ENCODE measurements around the gene MED31.

DNA sequence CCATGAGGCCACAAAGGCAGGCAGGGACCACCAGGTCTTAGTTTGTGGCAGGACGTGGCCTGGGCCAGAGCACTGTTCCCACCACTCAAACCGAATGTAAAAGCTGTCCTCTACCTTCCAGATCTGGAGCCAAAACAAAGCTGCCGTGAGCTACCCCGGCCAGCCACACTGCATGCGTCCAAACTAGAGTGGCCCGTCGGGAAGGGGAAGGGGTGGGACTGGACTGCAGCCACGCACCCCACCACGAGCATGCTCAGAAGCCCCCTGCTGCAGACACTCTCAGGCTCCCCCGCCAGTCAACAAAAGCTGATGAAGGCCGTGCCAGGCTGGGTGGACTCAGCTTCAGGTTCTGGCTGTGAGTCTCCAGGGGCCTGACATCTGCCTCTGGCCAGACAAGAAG, 46.6 kb upstream of the MED31 start:
- TF ChIP-seq POLR2A (IDR thresholded peaks at IDR 0.05; ENCODE audit: low read length) (no peak), EP300 (IDR thresholded peaks at IDR 0.05) (no peak), MYC (IDR thresholded peaks at IDR 0.05; ENCODE audit: borderline replicate concordance, low read length) (no peak), NPAS2 (CRISPR knock-in tag; IDR thresholded peaks at IDR 0.05; ENCODE audit: borderline replicate concordance) (no peak)
- TF ChIP-seq, protein P1, sequence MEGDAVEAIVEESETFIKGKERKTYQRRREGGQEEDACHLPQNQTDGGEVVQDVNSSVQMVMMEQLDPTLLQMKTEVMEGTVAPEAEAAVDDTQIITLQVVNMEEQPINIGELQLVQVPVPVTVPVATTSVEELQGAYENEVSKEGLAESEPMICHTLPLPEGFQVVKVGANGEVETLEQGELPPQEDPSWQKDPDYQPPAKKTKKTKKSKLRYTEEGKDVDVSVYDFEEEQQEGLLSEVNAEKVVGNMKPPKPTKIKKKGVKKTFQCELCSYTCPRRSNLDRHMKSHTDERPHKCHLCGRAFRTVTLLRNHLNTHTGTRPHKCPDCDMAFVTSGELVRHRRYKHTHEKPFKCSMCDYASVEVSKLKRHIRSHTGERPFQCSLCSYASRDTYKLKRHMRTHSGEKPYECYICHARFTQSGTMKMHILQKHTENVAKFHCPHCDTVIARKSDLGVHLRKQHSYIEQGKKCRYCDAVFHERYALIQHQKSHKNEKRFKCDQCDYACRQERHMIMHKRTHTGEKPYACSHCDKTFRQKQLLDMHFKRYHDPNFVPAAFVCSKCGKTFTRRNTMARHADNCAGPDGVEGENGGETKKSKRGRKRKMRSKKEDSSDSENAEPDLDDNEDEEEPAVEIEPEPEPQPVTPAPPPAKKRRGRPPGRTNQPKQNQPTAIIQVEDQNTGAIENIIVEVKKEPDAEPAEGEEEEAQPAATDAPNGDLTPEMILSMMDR (IDR thresholded peaks at IDR 0.05), result no peak
- TF ChIP-seq, protein P2, sequence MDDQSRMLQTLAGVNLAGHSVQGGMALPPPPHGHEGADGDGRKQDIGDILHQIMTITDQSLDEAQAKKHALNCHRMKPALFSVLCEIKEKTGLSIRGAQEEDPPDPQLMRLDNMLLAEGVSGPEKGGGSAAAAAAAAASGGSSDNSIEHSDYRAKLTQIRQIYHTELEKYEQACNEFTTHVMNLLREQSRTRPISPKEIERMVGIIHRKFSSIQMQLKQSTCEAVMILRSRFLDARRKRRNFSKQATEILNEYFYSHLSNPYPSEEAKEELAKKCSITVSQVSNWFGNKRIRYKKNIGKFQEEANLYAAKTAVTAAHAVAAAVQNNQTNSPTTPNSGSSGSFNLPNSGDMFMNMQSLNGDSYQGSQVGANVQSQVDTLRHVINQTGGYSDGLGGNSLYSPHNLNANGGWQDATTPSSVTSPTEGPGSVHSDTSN (IDR thresholded peaks at IDR 0.05), result no peak
